Astrocyte (in vitro differentiated cells and primary cell): Measurements from ENCODE around the gene DOK7. TPM values are rescaled to one million over a fixed set of nuclear protein-coding genes. Genes with fewer than 3 reads are reported as not detected.

Source experiments
- DNase-seq: peaks from one replicate; pipeline ENCODE4 v3.0.0-alpha.2; 2010; ENCODE audit warnings: low read depth
- FAIRE-seq: peaks from 2 replicates; lab custom pipeline; 2011; peaks lifted over from hg19 to GRCh38; lab: Jason Lieb, UNC
- H2AFZ ChIP-seq: 2 replicates; pipeline ENCODE4 v1.6.0; 2012; ENCODE audit warnings: low read depth, low read length, inconsistent platforms
- H3K27ac ChIP-seq: 2 replicates; pipeline ENCODE4 v1.5.1; 2011; ENCODE audit warnings: low read depth, low read length, inconsistent platforms
- H3K27me3 ChIP-seq: 2 replicates; pipeline ENCODE4 v1.6.0; 2011; ENCODE audit warnings: low read length, inconsistent platforms; ENCODE audit not compliant: insufficient read depth
- H3K36me3 ChIP-seq: 2 replicates; pipeline ENCODE4 v1.5.1; 2011; ENCODE audit warnings: low read length, inconsistent platforms; ENCODE audit not compliant: insufficient read depth
- H3K4me1 ChIP-seq: 2 replicates; pipeline ENCODE4 v1.5.1; 2011; ENCODE audit warnings: low read length, inconsistent platforms; ENCODE audit not compliant: insufficient read depth
- H3K4me2 ChIP-seq: 2 replicates; pipeline ENCODE4 v1.6.0; 2012; ENCODE audit warnings: low read length, inconsistent platforms
- H3K4me3 ChIP-seq: 2 replicates; pipeline ENCODE4 v1.5.1; 2011; ENCODE audit warnings: low read depth, mild to moderate bottlenecking, low read length, inconsistent platforms; ENCODE audit not compliant: insufficient read depth
- H3K79me2 ChIP-seq: 2 replicates; pipeline ENCODE4 v1.6.0; 2012; ENCODE audit warnings: mild to moderate bottlenecking, low read length, inconsistent platforms; ENCODE audit not compliant: insufficient read depth
- H3K9ac ChIP-seq: 2 replicates; pipeline ENCODE4 v1.6.0; 2012; ENCODE audit warnings: mild to moderate bottlenecking, low read length, inconsistent platforms
- H3K9me3 ChIP-seq: 2 replicates; pipeline ENCODE4 v1.5.1; 2012; ENCODE audit warnings: low read depth, mild to moderate bottlenecking, low read length, inconsistent platforms; ENCODE audit not compliant: insufficient read depth
- H4K20me1 ChIP-seq: 2 replicates; pipeline ENCODE4 v1.6.0; 2012; ENCODE audit warnings: low read length, inconsistent platforms; ENCODE audit not compliant: insufficient read depth
- H3K27ac Mint-ChIP-seq: one replicate; pipeline ENCODE4 v1.8.0; 2021; ENCODE audit warnings: mild to moderate bottlenecking, mixed read lengths; ENCODE audit not compliant: unreplicated experiment
- H3K27me3 Mint-ChIP-seq: one replicate; pipeline ENCODE4 v1.8.0; 2021; ENCODE audit warnings: low read depth, mixed read lengths; ENCODE audit not compliant: unreplicated experiment
- H3K36me3 Mint-ChIP-seq: one replicate; pipeline ENCODE4 v1.8.0; 2021; ENCODE audit warnings: low read depth, mixed read lengths; ENCODE audit not compliant: unreplicated experiment
- H3K4me1 Mint-ChIP-seq: one replicate; pipeline ENCODE4 v1.8.0; 2021; ENCODE audit warnings: low read depth, mixed read lengths; ENCODE audit not compliant: unreplicated experiment
- H3K4me3 Mint-ChIP-seq: one replicate; pipeline ENCODE4 v1.8.0; 2021; ENCODE audit warnings: mild to moderate bottlenecking, moderate library complexity, mixed read lengths; ENCODE audit not compliant: unreplicated experiment
- H3K9me3 Mint-ChIP-seq: one replicate; pipeline ENCODE4 v1.8.0; 2021; ENCODE audit warnings: mild to moderate bottlenecking, mixed read lengths; ENCODE audit not compliant: unreplicated experiment
- EZH2 ChIP-seq: IDR thresholded peaks from 2 replicates; pipeline ENCODE4 v1.6.1; 2012; ENCODE audit warnings: mild to moderate bottlenecking, low read length, inconsistent platforms; ENCODE audit not compliant: insufficient read depth
- total RNA-seq: library from RNA; stranded (reverse); gene quantifications from 2 replicates; pipeline ENCODE4 v1.2.1, GENCODE V29; 2021
- TF ChIP-seq, protein P1 (sequence below): IDR thresholded peaks from 2 replicates; pipeline ENCODE4 v1.5.1; 2011; ENCODE audit warnings: low read depth, mild to moderate bottlenecking, inconsistent platforms, low read length, moderate library complexity; ENCODE audit not compliant: insufficient read depth

The DOK7 gene
- total RNA-seq, 1 donor from 2014 or later, result not detected

DNA sequence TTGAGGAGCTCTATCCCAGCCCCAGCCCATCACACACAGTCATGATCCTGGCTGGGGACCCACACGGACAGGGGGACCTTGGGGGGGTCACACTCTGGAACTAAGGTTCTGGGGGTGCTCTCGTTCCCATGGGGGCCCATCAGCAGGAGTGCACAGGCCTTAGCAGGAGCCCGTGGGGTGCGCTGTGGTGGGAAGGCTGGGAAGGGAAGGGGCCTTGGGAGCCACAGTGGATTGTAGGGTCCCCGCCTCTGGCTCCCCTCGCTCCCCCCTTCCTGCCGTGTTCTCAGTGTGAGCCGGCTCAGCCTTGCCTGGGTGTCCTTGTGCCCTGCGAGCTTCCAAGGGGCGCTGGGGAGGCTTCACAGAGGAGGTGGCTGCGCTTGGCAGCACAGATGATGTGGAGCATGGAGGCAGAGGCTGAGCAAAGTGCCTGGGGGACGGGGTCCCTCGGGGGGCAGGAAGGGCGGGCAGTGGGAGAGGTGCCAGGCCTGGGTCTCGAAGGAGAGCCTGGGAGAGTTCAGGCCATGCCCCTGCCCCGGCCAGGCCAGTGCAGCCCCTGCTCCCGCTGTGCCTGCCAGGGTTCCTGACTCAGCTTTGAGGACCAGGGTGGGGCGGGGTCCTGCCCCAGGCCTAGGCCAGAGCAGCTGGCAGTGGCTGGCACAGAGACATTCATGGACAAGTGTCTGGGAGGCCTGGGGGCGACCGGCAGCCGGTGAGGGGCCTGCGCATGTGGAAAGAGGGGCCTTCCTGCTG is 26.9 kb upstream of the DOK7 start:
- H3K4me2 ChIP-seq, result no peak overlapping the region
- H3K9ac ChIP-seq, result peak overlapping the region; percentile 43
- H3K36me3 ChIP-seq, result no peaks in the 10 kb centered on the region

DNA sequence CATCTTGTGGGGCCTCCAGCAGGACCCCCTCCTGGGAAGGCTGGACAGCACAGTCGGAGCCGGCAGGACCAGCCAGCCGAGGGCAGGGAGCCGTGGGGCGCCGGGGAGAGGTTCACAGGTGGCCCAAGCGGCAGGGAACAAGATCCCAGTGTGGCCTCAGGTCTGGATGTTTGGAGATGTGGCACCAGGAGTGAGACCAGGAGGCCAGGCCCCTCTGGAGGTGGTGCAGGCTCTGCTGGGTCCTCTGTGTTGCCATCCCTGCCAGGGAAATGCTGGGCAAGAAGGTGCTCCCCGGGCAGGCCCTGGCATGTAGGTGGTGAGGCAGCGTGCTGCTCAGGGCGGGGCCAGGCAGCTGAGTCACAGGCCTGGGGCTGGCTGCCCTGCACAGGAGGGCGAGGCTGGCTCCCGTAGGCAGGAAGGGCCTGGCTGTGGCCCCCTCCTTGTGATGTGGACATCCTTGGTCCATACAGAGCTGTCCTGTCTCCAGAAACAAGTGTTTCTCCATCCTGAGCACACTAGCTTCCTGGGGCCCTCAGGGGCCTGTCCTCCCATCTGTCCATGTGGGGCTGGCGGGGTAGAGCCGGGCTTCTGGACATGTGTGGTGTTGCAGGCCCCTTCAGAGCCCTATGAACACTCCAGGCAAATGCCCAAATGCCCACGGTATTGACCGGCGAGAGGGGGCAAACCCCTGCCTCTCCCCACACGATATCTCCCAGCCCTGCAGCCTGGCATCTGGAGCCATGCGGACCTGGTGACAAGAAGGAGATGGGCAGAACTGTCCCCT is 26.1 kb upstream of the DOK7 start:
- TF ChIP-seq EZH2, result no peak
- Mint-ChIP-seq H3K27me3 (no peaks in the 10 kb centered on the region), H3K27ac (no peak overlapping the region), H3K9me3 (no peaks in the 10 kb centered on the region), H3K36me3 (peaks cover 4% of the 10 kb centered on the region), H3K4me1 (no peaks in the 10 kb centered on the region), H3K4me3 (no peak overlapping the region)
- no peak overlapping the region for H3K4me2 ChIP-seq
- peaks cover 8% of the 10 kb centered on the region for H3K4me1 ChIP-seq
- peak overlapping the region; percentile 43 for H3K9ac ChIP-seq
- H3K4me3 ChIP-seq, result no peak overlapping the region
- no peaks in the 10 kb centered on the region for H3K9me3 ChIP-seq
- H4K20me1 ChIP-seq, result no peaks in the 10 kb centered on the region
- FAIRE-seq (no peak), DNase-seq (peak; percentile 44)
- H3K79me2 ChIP-seq, result no peaks in the 10 kb centered on the region
- H3K27me3 ChIP-seq, result no peaks in the 10 kb centered on the region
- no peaks in the 10 kb centered on the region for H3K36me3 ChIP-seq
- peak overlapping the region; percentile 45 for H2AFZ ChIP-seq
- H3K27ac ChIP-seq, result peak overlapping the region; percentile 19

More for the DNA sequence above, 26.9 kb upstream of the DOK7 start:
- Histone ChIP-seq H3K4me3 (no peak overlapping the region), H3K79me2 (no peaks in the 10 kb centered on the region), H3K4me1 (peaks cover 8% of the 10 kb centered on the region), H3K27ac (peak overlapping the region; percentile 19), H2AFZ (no peak overlapping the region), H3K9me3 (no peaks in the 10 kb centered on the region), H3K27me3 (no peaks in the 10 kb centered on the region), H4K20me1 (no peaks in the 10 kb centered on the region)
- Mint-ChIP-seq H3K27me3 (no peaks in the 10 kb centered on the region), H3K4me1 (no peaks in the 10 kb centered on the region), H3K36me3 (peaks cover 5% of the 10 kb centered on the region), H3K4me3 (no peak overlapping the region), H3K27ac (peak overlapping the region; percentile 53), H3K9me3 (no peaks in the 10 kb centered on the region)
- DNase-seq (no peak), FAIRE-seq (no peak)
- TF ChIP-seq, protein P1, sequence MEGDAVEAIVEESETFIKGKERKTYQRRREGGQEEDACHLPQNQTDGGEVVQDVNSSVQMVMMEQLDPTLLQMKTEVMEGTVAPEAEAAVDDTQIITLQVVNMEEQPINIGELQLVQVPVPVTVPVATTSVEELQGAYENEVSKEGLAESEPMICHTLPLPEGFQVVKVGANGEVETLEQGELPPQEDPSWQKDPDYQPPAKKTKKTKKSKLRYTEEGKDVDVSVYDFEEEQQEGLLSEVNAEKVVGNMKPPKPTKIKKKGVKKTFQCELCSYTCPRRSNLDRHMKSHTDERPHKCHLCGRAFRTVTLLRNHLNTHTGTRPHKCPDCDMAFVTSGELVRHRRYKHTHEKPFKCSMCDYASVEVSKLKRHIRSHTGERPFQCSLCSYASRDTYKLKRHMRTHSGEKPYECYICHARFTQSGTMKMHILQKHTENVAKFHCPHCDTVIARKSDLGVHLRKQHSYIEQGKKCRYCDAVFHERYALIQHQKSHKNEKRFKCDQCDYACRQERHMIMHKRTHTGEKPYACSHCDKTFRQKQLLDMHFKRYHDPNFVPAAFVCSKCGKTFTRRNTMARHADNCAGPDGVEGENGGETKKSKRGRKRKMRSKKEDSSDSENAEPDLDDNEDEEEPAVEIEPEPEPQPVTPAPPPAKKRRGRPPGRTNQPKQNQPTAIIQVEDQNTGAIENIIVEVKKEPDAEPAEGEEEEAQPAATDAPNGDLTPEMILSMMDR, result no peak
- no peak for TF ChIP-seq EZH2

DNA sequence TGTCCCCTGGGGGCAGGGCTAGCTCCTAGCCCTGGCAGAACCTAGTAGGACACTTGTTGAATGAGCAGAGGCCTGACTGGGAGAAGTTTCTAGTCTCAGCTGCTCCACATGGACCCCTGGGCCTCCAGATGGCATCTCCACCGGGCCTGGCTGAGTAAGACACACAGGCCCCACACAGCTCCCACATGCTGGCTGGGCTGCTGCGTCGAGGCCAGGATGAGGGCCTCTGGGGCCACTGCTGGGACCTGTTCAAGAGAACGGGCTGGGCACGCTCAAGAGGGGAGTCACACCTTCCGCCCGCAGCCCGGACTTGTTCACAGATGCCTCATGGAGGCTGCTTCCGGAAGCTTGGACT is 25.5 kb upstream of the DOK7 start:
- Histone ChIP-seq H3K27me3 (no peaks in the 10 kb centered on the region), H3K4me2 (no peak overlapping the region), H3K4me3 (no peak overlapping the region), H3K36me3 (no peaks in the 10 kb centered on the region), H3K27ac (no peak overlapping the region), H3K9ac (no peak overlapping the region), H2AFZ (no peak overlapping the region), H3K4me1 (peaks cover 8% of the 10 kb centered on the region), H3K9me3 (no peaks in the 10 kb centered on the region), H4K20me1 (no peaks in the 10 kb centered on the region), H3K79me2 (no peaks in the 10 kb centered on the region)
- no peaks in the 10 kb centered on the region for H3K4me1 Mint-ChIP-seq
- no peaks in the 10 kb centered on the region for H3K9me3 Mint-ChIP-seq
- no peak overlapping the region for H3K27ac Mint-ChIP-seq
- H3K36me3 Mint-ChIP-seq, result peaks cover 2% of the 10 kb centered on the region
- H3K27me3 Mint-ChIP-seq, result no peaks in the 10 kb centered on the region
- TF ChIP-seq, protein P1, result no peak
- no peak for TF ChIP-seq EZH2
- no peak for DNase-seq
- FAIRE-seq, result no peak
- no peak overlapping the region for H3K4me3 Mint-ChIP-seq
